Spleen (tissue), 11 donors: ENCODE measurements around the gene DDX5. TPM values are rescaled to one million over a fixed set of nuclear protein-coding genes. Genes with fewer than 3 reads are reported as not detected.
"Not testable (repeated sequence)": the region's sequence is repeated elsewhere in the genome, so short reads cannot be mapped to it uniquely, and the experiment has no call there.

Experiments
- DNase-seq: peaks from one replicate; pipeline ENCODE4 v3.0.0-alpha.2; 2020
- H3K27ac ChIP-seq, 8 donors: fragments of 200-600 bp; sonication (generic) in 7 of 8; 1 replicate in 4 of 8; 2 replicates in 4 of 8; pipeline versions ENCODE4 v1.5.0 to v1.8.0; 2016 to 2021; ENCODE audit warnings: inconsistent platforms in 4 of 8, mild to moderate bottlenecking in 4 of 8, moderate library complexity in 1 of 8
- H3K27me3 ChIP-seq, 7 donors: fragments of 200-600 bp; sonication (generic) in 6 of 7; replicated peaks in 1 of 7; 1 replicate in 4 of 7; 2 replicates in 3 of 7; pipeline versions ENCODE4 v1.5.0 to v1.8.0; 2016 to 2021; ENCODE audit warnings: inconsistent platforms in 3 of 7, mild to moderate bottlenecking in 1 of 7
- H3K36me3 ChIP-seq, 6 donors: fragments of 200-600 bp; sonication (generic) in 5 of 6; 1 replicate in 4 of 6; 2 replicates in 2 of 6; pipeline versions ENCODE4 v1.5.0 to v1.8.0; 2016 to 2021; ENCODE audit warnings: inconsistent platforms in 2 of 6
- H3K4me1 ChIP-seq, 6 donors: fragments of 200-600 bp; sonication (generic) in 5 of 6; 1 replicate in 3 of 6; 2 replicates in 3 of 6; pipeline versions ENCODE4 v1.5.0 to v1.8.0; 2016 to 2021; ENCODE audit warnings: inconsistent platforms in 3 of 6
- H3K4me3 ChIP-seq, 8 donors: fragments of 200-600 bp; sonication (generic) in 7 of 8; 1 replicate in 4 of 8; 2 replicates in 4 of 8; pipeline versions ENCODE4 v1.5.0 to v1.8.0; 2016 to 2021; ENCODE audit warnings: inconsistent platforms in 4 of 8, mild to moderate bottlenecking in 4 of 8, moderate library complexity in 2 of 8
- H3K9me3 ChIP-seq, 8 donors: fragments of 200-600 bp; sonication (generic) in 7 of 8; 1 replicate in 4 of 8; 2 replicates in 4 of 8; pipeline versions ENCODE4 v1.5.0 to v1.8.0; 2016 to 2021; ENCODE audit warnings: inconsistent platforms in 4 of 8
- POLR2A ChIP-seq, 3 donors: fragments of 450-650 bp; IDR thresholded peaks; one replicate each; pipeline ENCODE4 v1.5.1; 2017; ENCODE audit warnings: antibody characterized with exemption in 3 of 3, mild to moderate bottlenecking in 1 of 3
- POLR2AphosphoS5 ChIP-seq, 3 donors: sonication (generic); formaldehyde crosslinking; IDR thresholded peaks; one replicate each; pipeline ENCODE4 v1.5.1; 2017; ENCODE audit warnings: antibody characterized with exemption in 3 of 3
- WGBS, 5 donors: extraction: QIAGEN DNeasy Blood & Tissue Kit in 3 of 5; methylation state at CpG; one replicate each; pipeline versions ENCODE4 v1.1.5 to v1.1.7; 2013 to 2018; 5-methylcytosine and 5-hydroxymethylcytosine counted together
- intact Hi-C: fragments of 100-400 bp; cut with DNase I; formaldehyde crosslinking; loops from one replicate; pipeline ENCODE4 v1.15.0; 2023; ENCODE audit warnings: low total_unique reads
- polyA plus RNA-seq, 3 donors: library from polyadenylated mRNA; stranded (reverse); fragments of 200-250 nt; gene quantifications; one replicate each; pipeline ENCODE4 v1.2.1, GENCODE V29; 2013
- total RNA-seq, 7 donors: library from RNA; depleted of rRNA in 3 of 7; stranded (reverse); fragments of >200 nt in 3 of 7; fragmentation: NEBNext Ultra II Directional in 4 of 7; extraction: Animal tissue kit (Norgen Biotek cat#: 25700) in 4 of 7; gene quantifications; one replicate each; pipeline versions ENCODE4 v1.1.0 to v1.2.1, GENCODE V29; 2016 to 2021
- TF ChIP-seq, protein P1 (sequence below), 11 experiments: fragments of 200-600 bp in 7 of 11; fragments of 450-650 bp in 4 of 11; sonication (generic) in 4 of 11; IDR thresholded peaks in 8 of 11; conservative IDR thresholded peaks in 3 of 11; 1 replicate in 7 of 11; 2 replicates in 4 of 11; pipeline versions ENCODE4 v1.4.0 to v1.8.0; 2016 to 2021; ENCODE audit warnings: antibody characterized with exemption in 11 of 11, inconsistent platforms in 4 of 11, mild to moderate bottlenecking in 1 of 11
- donor health status: healthy with polysubstance abuse.
- donor health status: DM: no; HTN: no; CAD: no; lungs with moderate emphysema.
- donor health status: DM: no; HTN: no; CAD: no.
- donor health status: Bipolar disorder and iron deficiency.
- donor health status: healthy.
- donor health status: DM: no; HTN: no; CAD: no.
- donor health status: DM: yes; HTN: yes; CAD: no.

DDX5 gene
- total and polyA plus RNA-seq, 10 donors: 493 to 2,219 (median 1,080) TPM

DNA sequence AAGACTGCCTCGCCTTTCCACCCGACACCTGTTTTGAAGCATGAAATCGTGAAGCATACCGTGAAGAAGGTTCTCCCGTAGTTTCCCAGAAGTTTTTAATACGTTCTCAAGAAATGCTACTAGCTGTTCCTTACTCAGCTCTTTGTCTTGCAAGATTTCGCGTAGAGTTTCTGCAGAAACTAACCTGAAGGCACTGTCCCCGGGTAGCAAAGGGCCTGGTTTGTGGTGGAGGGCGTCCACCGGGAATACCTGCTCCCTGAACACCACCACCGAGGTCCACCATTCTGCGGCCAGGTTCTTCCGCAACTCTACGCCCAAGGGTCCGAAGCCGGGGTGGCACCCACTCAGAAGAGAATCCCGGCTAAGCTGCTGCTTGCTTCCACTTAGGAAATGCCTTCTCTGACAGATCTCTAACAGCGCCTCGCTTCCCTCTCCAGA lies 9.7 kb downstream of the DDX5 start:
- H3K9me3 ChIP-seq: no peaks in the 10 kb centered on the region
- intact Hi-C loops: loop anchor here (5.0 kb wide), 1 partner anchor 74 kb away; no protein-coding TSS in a partner anchor
- DNase-seq: no peak
- TF ChIP-seq POLR2A (IDR thresholded peaks at IDR 0.05) (no peak), POLR2AphosphoS5 (IDR thresholded peaks at IDR 0.05) (no peak)
- TF ChIP-seq, protein P1, sequence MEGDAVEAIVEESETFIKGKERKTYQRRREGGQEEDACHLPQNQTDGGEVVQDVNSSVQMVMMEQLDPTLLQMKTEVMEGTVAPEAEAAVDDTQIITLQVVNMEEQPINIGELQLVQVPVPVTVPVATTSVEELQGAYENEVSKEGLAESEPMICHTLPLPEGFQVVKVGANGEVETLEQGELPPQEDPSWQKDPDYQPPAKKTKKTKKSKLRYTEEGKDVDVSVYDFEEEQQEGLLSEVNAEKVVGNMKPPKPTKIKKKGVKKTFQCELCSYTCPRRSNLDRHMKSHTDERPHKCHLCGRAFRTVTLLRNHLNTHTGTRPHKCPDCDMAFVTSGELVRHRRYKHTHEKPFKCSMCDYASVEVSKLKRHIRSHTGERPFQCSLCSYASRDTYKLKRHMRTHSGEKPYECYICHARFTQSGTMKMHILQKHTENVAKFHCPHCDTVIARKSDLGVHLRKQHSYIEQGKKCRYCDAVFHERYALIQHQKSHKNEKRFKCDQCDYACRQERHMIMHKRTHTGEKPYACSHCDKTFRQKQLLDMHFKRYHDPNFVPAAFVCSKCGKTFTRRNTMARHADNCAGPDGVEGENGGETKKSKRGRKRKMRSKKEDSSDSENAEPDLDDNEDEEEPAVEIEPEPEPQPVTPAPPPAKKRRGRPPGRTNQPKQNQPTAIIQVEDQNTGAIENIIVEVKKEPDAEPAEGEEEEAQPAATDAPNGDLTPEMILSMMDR (IDR thresholded peaks at IDR 0.05 in 8 of 11, conservative IDR thresholded peaks at IDR 0.05 in 3 of 11): no peak
- peak overlapping the region; percentile 77 to 94 (median 90) for H3K27ac ChIP-seq
- no peaks in the 10 kb centered on the region for H3K27me3 ChIP-seq
- 0 to 1% (median 1%) methylated on average over 20 of the region's 20 CpGs for WGBS, 5 donors
- H3K36me3 ChIP-seq: peaks cover 0 to 62% (median 38%) of the 10 kb centered on the region in 6 donors
- H3K4me3 ChIP-seq: peak overlapping the region; percentile 57 to 92 (median 78)
- H3K4me1 ChIP-seq: peaks cover 21 to 98% (median 73%) of the 10 kb centered on the region in 6 donors

DNA sequence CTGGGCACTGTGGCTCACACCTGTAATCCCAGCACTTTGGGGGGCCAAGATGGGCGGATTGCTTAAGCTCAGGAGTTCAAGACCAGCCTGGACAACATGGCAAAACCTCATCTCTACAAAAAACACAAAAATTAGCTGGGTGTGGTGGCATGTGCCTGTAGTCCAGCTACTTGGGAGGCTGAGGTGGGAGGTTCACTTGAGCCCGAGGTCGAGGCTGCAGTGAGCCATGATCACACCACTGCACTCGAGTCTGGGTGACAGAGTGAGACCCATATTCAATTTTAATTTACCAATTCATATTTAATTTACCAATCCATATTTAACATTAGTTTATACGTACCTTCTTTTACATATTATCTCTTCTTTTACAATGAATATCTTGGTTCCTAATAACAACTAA lies 10.8 kb downstream of the DDX5 start:
- not testable (repeated sequence) for DNase-seq, H3K9me3 ChIP-seq, H3K27me3 ChIP-seq, H3K27ac ChIP-seq
- Histone ChIP-seq H3K36me3 (peaks cover 0 to 62% (median 34%) of the 10 kb centered on the region in 6 donors), H3K4me3 (peak overlapping the region in 6 of 8 donors; percentile 8 to 92 (median 73)), H3K4me1 (peaks cover 19 to 92% (median 64%) of the 10 kb centered on the region in 6 donors)
- 78 to 89% (median 88%) methylated on average over 5 of the region's 5 CpGs for WGBS, 5 donors
- intact Hi-C loops: loop anchor here (5.0 kb wide), 1 partner anchor 73 kb away; no protein-coding TSS in a partner anchor

DNA sequence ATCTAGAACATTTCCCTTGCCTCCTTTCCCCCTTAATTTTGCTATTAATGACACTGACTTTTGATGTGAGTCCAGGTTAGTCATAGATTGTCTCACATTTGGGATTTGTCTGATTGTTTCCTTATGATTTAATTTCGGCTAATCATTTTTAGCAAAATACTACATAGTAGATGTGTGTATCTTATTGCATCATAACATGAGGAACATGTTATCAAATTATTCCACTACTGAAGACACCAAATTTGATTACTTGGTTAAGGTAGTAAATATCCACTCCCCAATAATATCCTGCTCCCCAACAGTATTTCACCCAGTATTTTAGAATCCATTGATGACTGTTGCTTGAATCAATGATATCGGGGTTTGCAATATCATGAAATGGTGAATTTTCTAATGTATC lies 12.0 kb downstream of the DDX5 start:
- no peak overlapping the region for H3K4me3 ChIP-seq
- H3K36me3 ChIP-seq: peaks cover 0 to 62% (median 34%) of the 10 kb centered on the region in 6 donors
- peaks cover 19 to 80% (median 53%) of the 10 kb centered on the region in 6 donors for H3K4me1 ChIP-seq
- H3K27me3 ChIP-seq: no peaks in the 10 kb centered on the region
- H3K27ac ChIP-seq: no peak overlapping the region
- no peak for DNase-seq
- no peaks in the 10 kb centered on the region for H3K9me3 ChIP-seq
- WGBS, 5 donors: 90 to 99% (median 94%) methylated on average over 2 of the region's 2 CpGs
- TF ChIP-seq POLR2AphosphoS5 (IDR thresholded peaks at IDR 0.05): no peak
- no peak for TF ChIP-seq POLR2A (IDR thresholded peaks at IDR 0.05)
- TF ChIP-seq, protein P1 (IDR thresholded peaks at IDR 0.05 in 8 of 11, conservative IDR thresholded peaks at IDR 0.05 in 3 of 11): no peak
- intact Hi-C loops: no loop called here

DNA sequence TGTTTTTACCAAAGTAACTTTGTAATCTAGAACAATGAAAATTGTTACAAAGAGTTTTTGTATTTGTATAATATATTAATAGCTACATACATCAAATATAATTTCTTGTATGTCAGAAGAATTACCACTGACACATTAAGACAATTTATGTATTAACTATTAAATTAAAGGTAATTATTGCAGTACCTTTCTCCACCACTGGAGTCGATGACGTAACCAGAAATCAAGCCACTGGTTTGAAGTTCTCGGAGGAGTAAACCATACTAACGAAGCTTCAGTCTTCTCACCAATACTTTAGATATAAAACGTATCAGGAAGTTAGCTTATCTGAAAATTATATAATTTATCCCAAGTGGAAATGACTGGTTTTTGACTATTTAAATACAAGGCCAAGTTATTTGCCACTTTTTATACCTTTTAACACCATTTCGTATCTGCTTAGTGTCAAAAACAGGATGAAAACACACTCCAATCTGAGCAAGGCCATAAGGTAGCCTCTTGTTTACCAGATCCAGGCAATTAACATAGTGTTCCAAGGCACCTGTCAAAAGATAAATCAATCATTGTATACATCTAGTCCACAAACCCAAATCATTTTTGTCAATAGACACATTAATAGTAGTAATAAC lies 13.5 kb downstream of the DDX5 start:
- WGBS, 5 donors: 51 to 62% (median 60%) methylated on average over 6 of the region's 6 CpGs
- Histone ChIP-seq H3K9me3 (no peaks in the 10 kb centered on the region), H3K36me3 (peaks cover 0 to 62% (median 31%) of the 10 kb centered on the region in 6 donors), H3K27ac (no peak overlapping the region), H3K4me3 (no peak overlapping the region), H3K4me1 (peaks cover 17 to 65% (median 40%) of the 10 kb centered on the region in 6 donors), H3K27me3 (no peaks in the 10 kb centered on the region)
- intact Hi-C loops: no loop called here
- TF ChIP-seq, protein P1 (IDR thresholded peaks at IDR 0.05 in 8 of 11, conservative IDR thresholded peaks at IDR 0.05 in 3 of 11): peak in 10 of 11 experiments; percentile 28 to 68 (median 56)
- TF ChIP-seq POLR2A (IDR thresholded peaks at IDR 0.05) (no peak), POLR2AphosphoS5 (IDR thresholded peaks at IDR 0.05) (no peak)
- DNase-seq: no peak
